HEK293 (cell line): ENCODE measurements around the gene SVOPL.

Source experiments
- CTCF ChIA-PET: fragments of 350-600 bp; formaldehyde crosslinking; extraction: SDS; loops from one replicate; lab custom pipeline; 2021; ENCODE audit warnings: antibody characterized with exemption; lab: Yijun Ruan, JAX
- POLR2A ChIA-PET: fragments of 300-600 bp; formaldehyde crosslinking; extraction: SDS; loops from one replicate; lab custom pipeline; 2020; ENCODE audit warnings: antibody characterized with exemption, inconsistent platforms; lab: Yijun Ruan, JAX
- H3K27ac ChIP-seq: fragments of 200-500 bp; sonication (Bioruptor generic); 2 replicates; pipeline ENCODE4 v1.5.1; 2014; ENCODE audit warnings: low read depth, low read length, control low read depth, inconsistent platforms; ENCODE audit errors: extremely low read depth
- H3K36me3 ChIP-seq, 2 experiments: fragments of 200-500 bp in 1 of 2; sonication (Bioruptor generic) in 1 of 2; 1 replicate in 1 of 2; 2 replicates in 1 of 2; pipeline ENCODE4 v1.5.1; 2014 to 2017; ENCODE audit warnings: inconsistent platforms in 2 of 2, low read length in 2 of 2; ENCODE audit not compliant: control insufficient read depth in 2 of 2, insufficient read depth in 1 of 2
- H3K4me1 ChIP-seq: fragments of 200-500 bp; sonication (Bioruptor generic); 2 replicates; pipeline ENCODE4 v1.5.1; 2014; ENCODE audit warnings: mild to moderate bottlenecking, low read length, inconsistent platforms; ENCODE audit not compliant: control insufficient read depth, insufficient read depth
- H3K4me3 ChIP-seq: 2 replicates; pipeline ENCODE4 v1.5.1; 2011; ENCODE audit warnings: low read depth, mild to moderate bottlenecking, control low read depth, low read length, moderate library complexity
- H3K9me3 ChIP-seq: fragments of 200-500 bp; sonication (Bioruptor generic); 2 replicates; pipeline ENCODE4 v1.5.1; 2014; ENCODE audit warnings: low read depth, low read length, inconsistent platforms; ENCODE audit not compliant: control insufficient read depth, insufficient read depth
- EGR2 ChIP-seq: fragments of 450-650 bp; formaldehyde crosslinking; IDR thresholded peaks from 2 replicates; pipeline ENCODE4 v1.5.1; 2016; ENCODE audit warnings: low read depth, missing biosample characterization, missing genetic modification characterization
- KLF10 ChIP-seq: fragments of 450-650 bp; IDR thresholded peaks from 2 replicates; pipeline ENCODE4 v1.5.1; 2018; ENCODE audit warnings: missing biosample characterization, mild to moderate bottlenecking, missing genetic modification characterization
- OSR2 ChIP-seq: fragments of 450-650 bp; formaldehyde crosslinking; IDR thresholded peaks from 2 replicates; pipeline ENCODE4 v1.5.1; 2016; ENCODE audit warnings: missing biosample characterization, missing genetic modification characterization
- PRDM2 ChIP-seq: fragments of 450-650 bp; formaldehyde crosslinking; IDR thresholded peaks from 2 replicates; pipeline ENCODE4 v1.5.1; 2016; ENCODE audit warnings: missing biosample characterization, missing genetic modification characterization, borderline replicate concordance
- SP3 ChIP-seq: fragments of 450-650 bp; formaldehyde crosslinking; IDR thresholded peaks from 2 replicates; pipeline ENCODE4 v1.5.1; 2016; ENCODE audit warnings: missing biosample characterization, missing genetic modification characterization
- TCF7L2 ChIP-seq: IDR thresholded peaks from 2 replicates; pipeline ENCODE4 v1.6.1; 2011; ENCODE audit warnings: low read depth, mild to moderate bottlenecking, inconsistent platforms, low read length, moderate library complexity, borderline replicate concordance
- WT1 ChIP-seq: fragments of 450-650 bp; formaldehyde crosslinking; IDR thresholded peaks from 2 replicates; pipeline ENCODE4 v1.5.1; 2016; ENCODE audit warnings: missing biosample characterization, missing genetic modification characterization
- ZNF175 ChIP-seq: fragments of 450-650 bp; formaldehyde crosslinking; IDR thresholded peaks from 2 replicates; pipeline ENCODE4 v1.5.1; 2016; ENCODE audit warnings: missing biosample characterization, missing genetic modification characterization
- ZNF223 ChIP-seq: fragments of 450-650 bp; formaldehyde crosslinking; IDR thresholded peaks from 2 replicates; pipeline ENCODE4 v1.5.1; 2016; ENCODE audit warnings: missing biosample characterization, missing genetic modification characterization
- ZNF280C ChIP-seq: fragments of 450-650 bp; formaldehyde crosslinking; IDR thresholded peaks from 2 replicates; pipeline ENCODE4 v1.5.1; 2016; ENCODE audit warnings: missing biosample characterization, missing genetic modification characterization
- ZNF366 ChIP-seq: fragments of 450-650 bp; formaldehyde crosslinking; conservative IDR thresholded peaks from 2 replicates; pipeline ENCODE4 v1.5.1; 2016; ENCODE audit warnings: missing biosample characterization, missing genetic modification characterization
- ZNF555 ChIP-seq: fragments of 450-650 bp; formaldehyde crosslinking; conservative IDR thresholded peaks from 2 replicates; pipeline ENCODE4 v1.5.1; 2017; ENCODE audit warnings: missing biosample characterization, mild to moderate bottlenecking, missing genetic modification characterization, inconsistent platforms
- ZNF624 ChIP-seq: fragments of 450-650 bp; formaldehyde crosslinking; IDR thresholded peaks from 2 replicates; pipeline ENCODE4 v1.5.1; 2017; ENCODE audit warnings: missing biosample characterization, missing genetic modification characterization
- ZNF791 ChIP-seq: fragments of 450-650 bp; formaldehyde crosslinking; IDR thresholded peaks from 2 replicates; pipeline ENCODE4 v1.5.1; 2016; ENCODE audit warnings: missing biosample characterization, missing genetic modification characterization
- ZSCAN23 ChIP-seq: fragments of 450-650 bp; formaldehyde crosslinking; IDR thresholded peaks from 2 replicates; pipeline ENCODE4 v1.5.1; 2016; ENCODE audit warnings: missing biosample characterization, missing genetic modification characterization

SVOPL gene

GRCh38 chr7:138622841-138623240 is 78.3 kb downstream of the SVOPL start (continued):
- TF ChIP-seq PRDM2 (no peak), OSR2 (no peak), ZSCAN23 (tag by site-specific recombination) (no peak)
- TF ChIP-seq, all 188 proteins: peak for 0

- H3K4me3 ChIP-seq: no peak overlapping the region
- POLR2A ChIA-PET: no interaction called here
- H3K9me3 ChIP-seq: no peaks in the 10 kb centered on the region
- H3K36me3 ChIP-seq: no peaks in the 10 kb centered on the region
- H3K4me1 ChIP-seq: no peaks in the 10 kb centered on the region
- TF ChIP-seq TCF7L2 (no peak), ZNF366 (0 out of 2 replicates have a peak, but pooled peaks have one; percentile 0), ZNF280C (tag by site-specific recombination) (no peak), WT1 (tag by site-specific recombination) (no peak), ZNF175 (tag by site-specific recombination) (no peak), ZNF791 (tag by site-specific recombination) (no peak), ZNF555 (tag by site-specific recombination) (no peak), ZNF624 (tag by site-specific recombination) (no peak), ZNF223 (no peak)
- no peak overlapping the region for H3K27ac ChIP-seq
- CTCF ChIA-PET: no interaction called here
Observed at GRCh38 chr7:138618933-138619332, 82.2 kb downstream of the SVOPL start.

GRCh38 chr7:138618506-138618905 is 82.7 kb downstream of the SVOPL start:
- TF ChIP-seq EGR2 (tag by site-specific recombination) (no peak), SP3 (tag by site-specific recombination) (no peak), KLF10 (no peak), ZNF366 (peak; percentile 67)
- no peak overlapping the region for H3K27ac ChIP-seq
- no peak overlapping the region for H3K4me3 ChIP-seq
- POLR2A ChIA-PET: no interaction called here
- CTCF ChIA-PET: no interaction called here
- no peaks in the 10 kb centered on the region for H3K4me1 ChIP-seq
- no peaks in the 10 kb centered on the region for H3K9me3 ChIP-seq
- H3K36me3 ChIP-seq: no peaks in the 10 kb centered on the region
